K562 (cell line): ENCODE data around the gene SLC39A9.

Source experiments
- EZH2 ChIP-seq: IDR thresholded peaks from 2 replicates; pipeline ENCODE4 v1.6.1; 2012; ENCODE audit warnings: low read depth, mild to moderate bottlenecking, inconsistent platforms, low read length, borderline replicate concordance
- KAT7 ChIP-seq: sonication (generic); formaldehyde crosslinking; IDR thresholded peaks from 2 replicates; pipeline ENCODE4 v1.8.0; 2022; ENCODE audit warnings: missing genetic modification reagents, mild to moderate bottlenecking, borderline replicate concordance
- SMARCA5 ChIP-seq: fragments of 450-650 bp; IDR thresholded peaks from 2 replicates; pipeline ENCODE4 v1.6.1; 2016
- ZNF184 ChIP-seq: sonication (generic); formaldehyde crosslinking; IDR thresholded peaks from 2 replicates; pipeline ENCODE4 v1.5.0; 2020; ENCODE audit warnings: missing genetic modification reagents

DNA sequence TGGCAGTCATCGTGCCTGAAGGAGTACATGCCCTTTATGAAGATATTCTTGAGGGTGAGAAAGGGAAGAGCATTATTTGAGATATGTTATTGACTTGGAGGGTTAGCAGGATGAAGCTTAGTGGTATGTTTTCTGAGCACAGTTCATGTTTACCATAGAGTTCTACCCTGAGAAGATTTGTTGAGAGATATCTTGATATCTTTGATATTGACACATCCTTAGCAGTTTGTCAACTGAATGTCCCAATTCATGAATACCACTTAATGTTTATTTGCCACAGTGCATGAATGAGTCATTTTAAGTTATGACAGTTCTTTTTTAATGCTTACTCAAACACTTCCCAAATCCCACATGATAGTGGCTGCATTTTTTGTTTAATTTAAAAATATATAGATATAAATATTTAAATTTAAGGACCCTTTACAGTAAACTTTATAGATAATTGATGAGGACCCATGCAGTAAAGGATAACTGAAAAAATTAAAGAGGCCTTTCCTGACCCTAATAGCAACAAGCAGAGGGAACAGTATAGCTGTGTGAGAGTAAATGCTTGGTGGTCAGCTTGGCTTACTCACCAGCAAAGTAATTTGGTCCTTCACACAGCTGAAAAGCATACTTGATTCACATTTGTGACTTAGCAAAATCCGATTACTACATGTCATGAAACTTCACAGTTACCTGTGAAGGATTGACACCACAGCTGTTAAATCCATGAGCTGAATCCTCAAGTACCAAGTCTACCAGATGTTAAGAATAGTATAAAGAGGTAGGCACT is 25.8 kb downstream of the SLC39A9 start:
- TF ChIP-seq SMARCA5 = no peak
- no peak for TF ChIP-seq ZNF184 (CRISPR knock-in tag)
- TF ChIP-seq EZH2 = no peak
- no peak for TF ChIP-seq KAT7 (CRISPR knock-in tag)
